ENCODE data around the gene SELENOF.
A peak's percentile ranks its signal among the peaks of the same experiment; 100 is the strongest.

DNA sequence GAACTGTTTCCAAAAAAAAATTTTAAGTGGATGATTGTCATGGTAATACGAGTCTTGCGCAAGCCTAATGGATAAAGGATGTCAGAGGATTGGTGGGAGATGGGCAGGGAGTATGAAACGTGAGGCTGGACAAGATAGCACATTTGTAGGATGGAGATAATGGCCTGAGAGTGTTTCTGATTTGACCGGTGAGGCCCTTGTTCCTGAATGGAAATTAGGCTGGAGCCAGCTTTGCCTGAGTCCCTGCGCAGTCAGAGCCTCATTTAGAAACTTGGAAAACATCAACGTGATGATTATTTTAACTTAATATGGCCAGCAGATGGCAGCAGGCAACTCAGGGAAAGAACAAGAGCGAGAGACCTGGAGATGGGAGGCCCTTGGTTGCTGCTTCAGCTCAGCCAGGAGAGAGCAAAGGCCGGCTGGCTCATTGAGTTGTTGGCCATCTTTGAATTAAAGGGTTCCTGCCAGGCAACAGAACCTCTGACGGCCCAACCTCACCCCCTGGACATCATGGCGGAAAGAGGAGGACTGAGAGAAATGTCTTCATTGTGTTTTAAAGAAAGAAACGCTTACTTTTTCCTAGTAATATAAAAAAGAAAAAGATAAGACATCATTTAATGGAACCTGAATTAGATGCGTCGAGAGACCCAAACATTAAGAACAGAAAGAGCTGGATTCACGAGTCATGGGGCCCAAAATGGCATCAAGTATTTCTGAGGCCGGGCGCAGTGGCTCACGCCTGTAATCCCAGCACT is 80.3 kb downstream of the SELENOF start:
- TF ChIP-seq, protein P1, sequence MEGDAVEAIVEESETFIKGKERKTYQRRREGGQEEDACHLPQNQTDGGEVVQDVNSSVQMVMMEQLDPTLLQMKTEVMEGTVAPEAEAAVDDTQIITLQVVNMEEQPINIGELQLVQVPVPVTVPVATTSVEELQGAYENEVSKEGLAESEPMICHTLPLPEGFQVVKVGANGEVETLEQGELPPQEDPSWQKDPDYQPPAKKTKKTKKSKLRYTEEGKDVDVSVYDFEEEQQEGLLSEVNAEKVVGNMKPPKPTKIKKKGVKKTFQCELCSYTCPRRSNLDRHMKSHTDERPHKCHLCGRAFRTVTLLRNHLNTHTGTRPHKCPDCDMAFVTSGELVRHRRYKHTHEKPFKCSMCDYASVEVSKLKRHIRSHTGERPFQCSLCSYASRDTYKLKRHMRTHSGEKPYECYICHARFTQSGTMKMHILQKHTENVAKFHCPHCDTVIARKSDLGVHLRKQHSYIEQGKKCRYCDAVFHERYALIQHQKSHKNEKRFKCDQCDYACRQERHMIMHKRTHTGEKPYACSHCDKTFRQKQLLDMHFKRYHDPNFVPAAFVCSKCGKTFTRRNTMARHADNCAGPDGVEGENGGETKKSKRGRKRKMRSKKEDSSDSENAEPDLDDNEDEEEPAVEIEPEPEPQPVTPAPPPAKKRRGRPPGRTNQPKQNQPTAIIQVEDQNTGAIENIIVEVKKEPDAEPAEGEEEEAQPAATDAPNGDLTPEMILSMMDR (conservative IDR thresholded peaks at IDR 0.05 in 1 of 2, IDR thresholded peaks at IDR 0.05 in 1 of 2; ENCODE audit: extremely low read depth in 1 of 2, insufficient read depth in 1 of 2, low read depth in 1 of 2, low read length in 2 of 2) = peak; percentile 39 to 64
- no peak for TF ChIP-seq EZH2 (IDR thresholded peaks at IDR 0.05; ENCODE audit: borderline replicate concordance, low read length)
